GM21786 (cell line): ENCODE measurements around the gene SELENOO.
"Not testable (repeated sequence)": the region's sequence is repeated elsewhere in the genome, so short reads cannot be mapped to it uniquely, and the experiment has no call there.

Source experiments
- ATAC-seq: cut with Tn5 transposase; IDR thresholded peaks from one replicate; pipeline ENCODE4 v1.9.1; 2021; ENCODE audit not compliant: unreplicated experiment

Gene SELENOO

DNA sequence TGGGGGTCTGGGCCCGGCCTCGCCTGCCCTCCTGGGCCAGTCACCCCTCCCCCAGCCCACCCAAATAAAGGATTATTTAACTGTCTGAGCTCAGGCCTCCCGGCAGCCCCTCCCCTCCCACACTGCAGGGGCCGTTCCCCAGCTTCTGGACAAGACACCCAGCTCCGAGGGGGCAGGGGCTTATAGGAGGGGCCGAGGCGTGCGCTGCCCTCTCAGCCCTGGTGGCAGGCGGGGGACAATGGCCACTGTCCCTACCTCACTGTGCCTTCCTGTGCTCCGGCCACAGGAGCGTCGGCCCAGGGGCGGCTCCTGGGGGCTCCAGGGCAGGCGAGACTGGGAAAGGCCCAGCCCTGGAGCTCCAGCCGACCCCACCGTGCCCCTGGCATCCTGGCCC, 2.2 kb upstream of the SELENOO start:
- ATAC-seq, result no peak

DNA sequence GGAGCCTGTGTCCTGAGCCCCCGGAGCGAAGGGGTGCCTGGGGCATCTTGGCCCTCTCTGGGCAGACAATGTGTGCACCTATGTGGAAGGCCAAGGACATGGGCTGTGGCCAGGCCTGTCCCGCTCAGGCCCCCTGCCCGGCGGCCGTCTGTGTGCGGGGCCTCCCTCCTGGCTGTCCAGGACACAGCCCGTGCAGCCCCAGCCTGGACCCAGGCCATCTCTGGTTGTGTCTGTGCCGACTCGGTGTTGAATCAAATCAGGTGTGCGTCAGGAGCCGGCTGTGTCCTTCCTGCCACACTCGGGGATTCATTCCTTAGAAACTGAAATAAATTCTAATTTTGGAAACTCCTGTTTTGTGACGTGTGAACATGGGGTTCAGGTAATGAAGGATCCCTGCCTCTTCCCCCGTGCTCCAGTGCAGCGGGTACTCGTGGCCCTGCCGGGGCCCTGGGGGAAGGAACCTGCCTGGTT, 1.5 kb upstream of the SELENOO start:
- no peak for ATAC-seq

DNA sequence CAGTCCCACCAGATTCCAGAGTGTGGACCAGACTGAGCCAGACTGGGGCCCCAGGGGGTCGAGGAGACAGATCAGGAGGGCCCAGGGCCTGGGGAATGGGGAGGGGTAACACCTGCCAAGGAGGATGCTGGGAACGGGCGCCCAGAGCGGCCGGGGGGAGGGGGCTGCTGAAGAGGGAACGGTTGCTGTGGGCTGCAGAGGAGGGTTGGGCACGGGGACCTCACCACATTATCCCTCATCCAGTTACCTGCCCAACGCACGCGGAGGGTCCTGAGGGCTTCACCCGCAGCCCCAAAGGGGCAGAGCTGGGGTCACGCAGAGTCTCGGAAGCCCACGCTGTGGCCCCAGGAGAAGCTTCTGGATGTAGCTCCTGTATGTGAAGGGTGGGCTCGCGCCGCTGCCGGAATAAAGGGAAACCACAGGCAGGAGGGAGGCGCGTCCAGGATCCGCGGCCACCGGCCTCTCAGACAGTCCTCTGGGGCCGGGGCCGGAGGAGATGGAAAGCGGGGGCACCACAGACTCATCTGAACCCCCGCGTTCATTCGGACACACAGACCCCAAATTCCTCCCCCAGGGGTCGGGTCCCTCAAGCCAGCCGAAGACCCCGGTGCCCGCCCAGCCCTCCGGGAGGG, 866 bp upstream of the SELENOO start:
- no peak for ATAC-seq

- peak; percentile 16 for ATAC-seq
Observed at GRCh38 chr22:50201191-50202129, 649 bp downstream of the SELENOO start.

- no peak for ATAC-seq
Observed at GRCh38 chr22:50202130-50202666, 1.4 kb downstream of the SELENOO start.

- no peak for ATAC-seq
Observed at GRCh38 chr22:50203288-50203687, 2.5 kb downstream of the SELENOO start.

- no peak for ATAC-seq
Observed at GRCh38 chr22:50204571-50204970, 3.8 kb downstream of the SELENOO start.

DNA sequence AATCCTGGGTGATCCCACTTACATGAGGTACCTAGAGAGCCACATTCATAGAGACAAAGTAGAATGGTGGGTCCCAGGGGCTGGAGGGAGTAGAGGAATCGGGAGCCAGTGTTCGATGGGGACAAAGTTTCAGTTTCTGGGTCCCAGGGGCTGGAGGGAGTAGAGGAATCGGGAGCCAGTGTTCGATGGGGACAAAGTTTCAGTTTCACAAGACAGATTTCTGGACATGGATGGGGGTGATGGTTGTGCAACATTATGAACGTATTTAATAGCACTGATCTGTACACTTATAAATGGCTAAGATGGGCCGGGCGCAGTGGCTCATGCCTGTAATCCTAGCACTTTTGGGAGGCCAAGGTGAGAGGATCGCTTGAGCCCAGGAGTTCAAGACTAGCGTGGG, 4.2 kb downstream of the SELENOO start:
- not testable (repeated sequence) for ATAC-seq

DNA sequence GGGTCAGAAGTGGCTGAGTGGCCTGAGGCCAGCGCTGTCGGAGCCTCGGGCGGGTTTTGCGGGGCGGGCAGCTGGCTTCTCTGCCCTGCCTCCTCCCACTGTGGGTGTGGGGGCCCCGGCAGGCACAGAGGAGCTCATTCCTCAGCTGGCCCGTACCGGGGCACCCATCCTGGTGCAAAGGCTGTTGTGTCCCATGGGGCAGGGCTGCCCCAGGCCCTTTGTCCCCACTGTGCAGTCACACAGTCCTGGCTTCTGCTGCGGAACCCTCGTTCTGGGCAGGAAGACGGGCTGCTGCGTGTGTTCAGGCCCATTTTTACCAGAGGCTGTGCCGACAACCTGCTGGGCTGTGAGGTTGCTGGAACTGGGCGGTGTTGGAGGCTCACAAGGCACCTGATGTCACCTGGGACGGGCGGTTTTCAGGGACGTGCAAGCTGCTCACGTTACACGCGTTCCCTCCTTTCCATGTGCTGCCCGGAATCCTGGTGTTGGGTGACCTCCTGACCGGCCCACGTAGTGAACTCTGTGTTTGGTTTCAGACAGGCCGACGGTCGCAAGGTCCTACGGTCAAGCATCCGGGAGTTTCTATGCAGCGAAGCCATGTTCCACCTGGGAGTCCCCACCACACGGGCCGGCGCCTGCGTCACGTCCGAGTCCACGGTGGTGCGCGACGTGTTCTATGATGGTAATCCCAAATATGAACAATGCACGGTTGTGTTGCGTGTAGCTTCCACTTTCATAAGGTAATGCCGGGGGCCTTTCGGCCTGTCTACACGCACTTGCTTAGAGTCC, 5.2 kb downstream of the SELENOO start:
- ATAC-seq, result no peak

- no peak for ATAC-seq
Observed at GRCh38 chr22:50206599-50206998, 5.8 kb downstream of the SELENOO start.

- ATAC-seq, result no peak
Observed at GRCh38 chr22:50207383-50208140, 6.8 kb downstream of the SELENOO start.

GRCh38 chr22:50208430-50208938, 7.7 kb downstream of the SELENOO start:
- ATAC-seq, result no peak

- no peak for ATAC-seq
Observed at GRCh38 chr22:50208939-50209892, 8.4 kb downstream of the SELENOO start.

GRCh38 chr22:50209893-50210292, 9.1 kb downstream of the SELENOO start:
- ATAC-seq, result no peak

DNA sequence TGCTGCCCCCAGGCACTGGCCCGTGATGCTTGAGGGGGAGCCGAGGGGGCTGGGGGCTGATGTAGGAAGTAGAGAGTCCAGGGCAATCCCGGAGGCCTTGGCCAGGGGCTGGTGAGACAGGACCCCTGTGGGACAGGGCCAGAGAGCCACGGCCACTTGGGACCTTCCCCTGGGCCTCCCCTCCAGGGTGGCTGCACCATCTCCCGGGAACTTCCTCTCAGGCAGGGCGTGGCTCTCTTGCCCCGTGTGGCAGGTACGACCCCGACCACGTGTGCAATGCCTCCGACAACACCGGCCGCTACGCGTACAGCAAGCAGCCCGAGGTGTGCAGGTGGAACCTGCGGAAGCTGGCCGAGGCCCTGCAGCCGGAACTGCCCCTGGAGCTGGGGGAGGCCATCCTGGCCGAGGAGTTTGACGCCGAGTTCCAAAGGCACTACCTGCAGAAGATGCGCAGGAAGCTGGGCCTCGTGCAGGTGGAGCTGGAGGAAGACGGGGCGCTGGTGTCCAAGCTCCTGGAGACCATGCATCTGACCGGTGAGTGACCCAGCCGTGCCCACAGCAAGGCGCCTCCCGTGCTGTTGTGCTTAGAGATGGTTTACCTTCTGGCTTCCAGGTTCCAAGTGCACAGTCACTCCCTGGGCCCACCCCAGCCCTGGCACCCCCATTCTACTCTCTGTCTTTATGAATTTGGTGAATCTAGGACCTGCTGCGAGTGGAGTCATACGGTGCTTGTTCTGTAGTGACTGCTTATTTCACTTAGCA, 9.7 kb downstream of the SELENOO start:
- ATAC-seq, result no peak

DNA sequence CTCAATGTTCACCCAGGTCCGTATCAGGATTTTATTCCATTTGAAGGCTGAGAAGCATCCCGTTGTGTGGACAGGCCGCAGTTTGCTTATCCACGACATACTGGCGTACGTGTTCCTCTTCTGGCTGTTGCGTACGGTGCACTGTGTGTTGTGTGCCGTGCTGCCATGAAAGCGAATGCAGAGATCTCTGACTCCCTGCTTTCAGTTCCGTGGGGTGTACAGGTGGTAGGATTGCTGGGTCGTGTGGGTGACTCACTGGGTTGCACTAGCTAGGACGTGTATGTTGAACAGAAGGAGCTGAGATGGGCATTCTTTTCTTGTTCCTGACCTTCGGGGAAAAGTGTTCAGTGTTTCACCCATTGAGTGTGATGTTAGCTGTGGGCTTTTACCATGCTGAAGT, 10.3 kb downstream of the SELENOO start:
- ATAC-seq, result no peak

DNA sequence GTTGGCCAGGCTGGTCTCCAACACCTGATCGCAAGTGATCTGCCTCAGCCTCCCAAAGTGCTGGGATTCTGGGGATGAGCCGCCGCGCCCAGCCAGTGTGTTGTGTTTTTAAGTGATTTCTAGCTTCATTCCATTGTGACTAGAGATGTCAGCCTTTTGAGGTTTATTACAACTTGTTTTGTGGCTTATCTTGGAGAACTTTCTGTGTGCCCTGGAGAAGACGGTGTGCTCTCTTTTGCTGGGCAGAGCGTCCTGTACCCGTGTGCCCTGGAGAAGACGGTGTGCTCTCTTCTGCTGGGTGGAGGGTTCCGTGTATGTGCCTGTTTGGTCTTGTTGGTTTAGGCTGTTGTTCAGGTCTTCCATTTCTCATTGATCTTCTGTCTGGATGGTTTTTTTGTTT, 12.5 kb downstream of the SELENOO start:
- no peak for ATAC-seq

- no peak for ATAC-seq
Observed at GRCh38 chr22:50215297-50216054, 14.7 kb downstream of the SELENOO start.
